Right kidney (tissue), 1 donor: Measurements from ENCODE around the gene ADNP.

Experiments
- DNase-seq: peaks from one replicate; pipeline ENCODE4 v3.0.0-alpha.2; 2016

Gene ADNP

GRCh38 chr20:50848846-50849673 lies 82.2 kb downstream of the ADNP start:
- peak; percentile 40 for DNase-seq

- DNase-seq, result no peak
Measured at GRCh38 chr20:50848341-50848808, 82.9 kb downstream of the ADNP start.

- DNase-seq, result no peak
Measured at GRCh38 chr20:50845566-50846215, 85.5 kb downstream of the ADNP start.

GRCh38 chr20:50844430-50845100 lies 86.7 kb downstream of the ADNP start:
- DNase-seq, result no peak

- no peak for DNase-seq
Measured at GRCh38 chr20:50843331-50844276, 87.6 kb downstream of the ADNP start.

GRCh38 chr20:50842821-50843220 lies 88.4 kb downstream of the ADNP start:
- no peak for DNase-seq
